Epidermal melanocyte (primary cell): ENCODE data around the gene MBNL1.

ENCODE experiments used
- DNase-seq: peaks from one replicate; pipeline ENCODE4 v3.0.0; 2011; ENCODE audit warnings: low spot score; ENCODE audit not compliant: insufficient read length

The MBNL1 gene

DNA sequence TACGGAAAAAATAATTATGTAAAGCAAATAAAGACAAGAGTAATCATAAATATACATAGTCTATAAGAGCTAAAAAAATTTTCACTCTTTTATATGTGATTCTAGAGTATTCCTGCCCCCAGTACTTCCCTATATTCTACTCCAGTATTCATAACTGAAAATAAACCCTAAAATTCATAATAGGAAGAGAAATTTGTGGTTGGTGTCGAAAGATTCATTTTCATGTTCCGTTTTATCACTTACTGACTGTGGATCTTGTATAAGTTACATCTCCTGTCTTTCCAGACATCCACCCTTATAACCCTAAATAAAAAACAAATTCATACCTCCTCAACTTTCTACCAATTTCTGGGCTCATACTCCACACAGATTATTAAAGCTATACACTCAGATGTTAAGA lies 16.0 kb upstream of the MBNL1 start:
- DNase-seq: no peak

DNA sequence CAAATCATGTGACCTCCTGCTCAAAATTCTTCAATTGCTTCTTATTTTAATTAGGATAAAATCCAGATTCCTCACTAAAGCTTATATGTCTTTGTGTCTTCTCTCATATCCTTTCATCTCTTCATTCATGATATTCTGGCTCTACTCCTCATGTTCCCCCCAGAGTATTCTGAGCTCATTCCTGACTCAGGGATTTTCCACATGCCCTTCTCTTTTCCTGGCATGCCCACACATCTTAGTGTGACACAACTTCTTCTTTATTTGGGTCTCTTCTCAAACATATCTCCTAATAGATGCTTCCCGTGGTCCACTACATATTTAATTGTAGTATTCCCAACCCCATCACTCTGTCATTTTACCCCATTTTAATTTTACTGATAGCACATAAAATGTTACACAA lies 15.2 kb upstream of the MBNL1 start:
- DNase-seq: no peak

DNA sequence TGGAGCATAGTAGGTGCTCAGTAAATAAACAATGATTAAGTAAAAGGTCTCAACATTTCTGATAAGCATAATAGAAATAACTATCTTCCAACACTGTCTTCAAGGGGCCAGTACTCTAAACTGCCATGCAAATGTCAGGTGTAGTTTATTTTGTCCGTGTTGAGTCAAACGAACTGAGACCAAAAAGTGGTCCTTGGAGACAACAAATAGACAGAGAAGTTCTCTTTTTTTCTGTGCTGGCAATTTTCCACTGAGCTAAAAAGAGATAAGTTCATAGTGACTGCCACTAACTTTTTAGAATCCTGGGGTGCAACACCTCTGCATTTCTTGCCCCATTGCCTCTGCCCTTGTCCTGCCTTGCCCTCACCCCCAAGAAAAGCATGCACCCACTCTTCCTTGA lies 14.7 kb upstream of the MBNL1 start:
- DNase-seq: no peak

DNA sequence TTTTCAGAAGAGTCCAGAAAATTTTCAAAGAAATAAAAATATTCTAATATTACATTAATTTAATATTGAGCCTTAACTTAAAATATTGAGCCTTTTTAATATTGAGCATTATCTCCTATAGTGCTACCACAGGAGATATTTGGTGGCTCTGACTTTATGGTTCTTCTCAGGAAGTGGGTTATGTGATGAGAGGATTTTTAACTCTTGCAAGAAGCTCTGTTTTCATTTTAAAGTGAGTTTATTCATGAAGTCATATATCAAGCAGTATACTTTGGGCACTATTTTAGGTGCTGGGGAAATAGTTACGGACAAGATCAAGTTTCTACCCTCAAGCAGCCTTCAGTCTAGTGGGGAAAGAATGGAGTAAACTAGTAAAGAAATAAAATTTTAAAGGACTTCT lies 13.4 kb upstream of the MBNL1 start:
- no peak for DNase-seq

DNA sequence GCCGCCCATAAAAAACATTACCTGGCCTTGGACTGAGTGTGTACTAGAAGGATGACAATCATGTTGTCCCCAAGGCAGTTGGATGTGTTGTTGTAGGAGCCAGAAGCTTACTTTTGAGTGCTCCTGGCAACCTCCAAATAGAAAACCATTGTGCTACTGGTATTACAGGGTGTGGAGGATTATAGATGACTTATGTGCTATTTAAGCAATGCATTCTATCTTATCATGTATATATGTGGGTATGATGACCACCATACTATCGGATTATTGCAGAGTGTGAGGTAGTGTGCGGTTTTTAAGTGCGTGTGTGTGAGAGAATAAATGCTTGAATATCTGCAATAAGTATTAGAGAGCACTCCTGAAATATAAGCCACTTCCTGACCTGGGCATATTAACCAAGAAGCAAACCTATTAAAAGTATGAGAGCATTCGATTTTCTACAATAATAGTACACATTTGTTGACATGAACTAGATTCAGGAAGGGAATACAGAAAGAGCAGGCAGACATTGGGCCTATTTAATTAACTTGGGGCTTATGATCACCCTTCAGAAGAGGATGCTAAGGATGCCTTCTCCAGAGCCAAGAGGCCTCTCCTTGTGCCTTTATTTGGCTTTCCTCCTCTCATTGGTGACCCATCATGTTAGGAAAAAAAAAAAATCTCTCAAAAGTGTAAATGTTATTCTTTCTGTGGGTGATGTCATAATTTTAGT lies 11.7 kb upstream of the MBNL1 start:
- no peak for DNase-seq

DNA sequence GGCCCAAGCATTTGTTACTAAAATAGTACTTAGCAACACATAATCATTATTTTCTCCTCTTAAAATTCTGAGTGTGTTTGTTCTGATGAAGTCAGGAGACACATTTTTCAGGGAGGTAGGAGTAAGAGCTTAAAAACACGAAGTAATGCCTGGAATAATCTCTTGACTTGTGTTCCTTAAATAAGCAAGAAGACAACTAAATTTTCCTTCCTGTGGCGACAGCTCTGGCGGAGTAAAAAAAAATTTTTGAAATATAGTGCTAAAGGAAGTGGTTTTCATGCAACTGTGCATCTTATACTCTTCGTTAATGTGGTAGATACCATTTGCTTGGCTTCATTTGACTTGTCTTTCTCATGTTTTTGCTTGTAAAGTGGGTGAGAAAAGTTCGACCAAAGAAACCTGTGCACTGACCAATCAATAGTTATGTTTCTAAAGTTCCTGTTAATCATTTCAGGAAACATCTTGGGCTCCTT lies 11.1 kb upstream of the MBNL1 start:
- no peak for DNase-seq

DNA sequence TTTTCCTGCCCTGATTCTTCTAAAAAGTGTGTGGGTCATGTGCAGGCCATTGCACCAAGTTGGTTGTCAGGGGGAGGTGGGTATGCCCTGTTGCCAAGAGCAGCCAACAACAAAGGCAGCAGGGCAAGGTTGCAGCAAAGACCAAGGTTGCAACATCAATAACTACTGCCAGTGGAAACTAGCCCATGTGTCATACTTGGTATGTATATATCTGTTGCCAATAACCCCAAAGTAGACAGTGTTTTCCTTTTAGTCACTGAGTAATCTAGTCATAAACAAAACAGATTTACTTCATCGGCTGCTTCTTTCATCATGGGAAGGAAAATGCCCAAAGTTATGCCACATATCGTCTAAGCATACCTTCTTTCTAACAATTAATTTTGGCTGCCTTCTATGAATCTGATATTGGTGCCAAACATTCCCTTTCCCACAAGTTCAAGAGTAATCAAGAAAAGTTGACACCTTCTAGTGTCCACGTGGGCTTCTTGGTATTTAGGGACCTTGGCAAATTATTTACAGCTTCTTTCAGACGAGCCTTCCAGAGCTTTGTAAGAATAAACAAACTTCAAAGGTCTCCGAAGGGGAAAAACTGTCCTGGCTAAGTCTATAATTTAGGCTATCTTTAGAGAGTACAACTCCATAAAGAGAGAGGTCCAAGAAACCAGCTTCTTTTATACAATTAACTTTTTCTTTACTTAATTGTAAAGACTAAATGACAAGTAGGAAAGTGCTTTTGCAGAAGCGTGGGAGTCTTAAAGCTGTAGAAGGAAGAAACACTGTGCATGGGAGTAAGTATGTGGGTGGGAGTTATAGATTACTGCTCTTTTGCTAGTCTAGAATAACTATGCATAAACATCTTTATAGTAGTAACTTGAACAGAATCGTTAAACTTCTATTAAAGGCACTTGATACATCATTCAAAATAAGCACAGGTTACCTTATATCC lies 10.0 kb upstream of the MBNL1 start:
- DNase-seq: peak; percentile 54

DNA sequence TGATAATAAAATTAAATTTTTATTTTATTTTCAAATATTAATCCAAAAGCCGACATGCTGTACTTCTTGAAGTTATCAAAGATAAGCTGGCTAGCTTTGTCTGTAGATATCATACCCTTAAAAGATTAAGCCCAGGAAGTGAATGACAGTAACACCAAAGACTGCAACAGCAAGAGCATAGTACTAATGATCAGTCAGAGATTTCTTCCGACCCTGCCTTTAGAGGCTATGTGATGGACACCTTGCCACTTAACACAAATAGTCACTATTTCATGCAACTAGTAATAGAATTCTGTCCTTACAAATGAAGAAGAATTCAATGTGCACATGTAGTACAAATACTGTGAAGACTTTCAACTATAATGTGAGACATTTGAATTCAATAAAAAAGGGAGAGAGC lies 9.3 kb upstream of the MBNL1 start:
- DNase-seq: no peak

DNA sequence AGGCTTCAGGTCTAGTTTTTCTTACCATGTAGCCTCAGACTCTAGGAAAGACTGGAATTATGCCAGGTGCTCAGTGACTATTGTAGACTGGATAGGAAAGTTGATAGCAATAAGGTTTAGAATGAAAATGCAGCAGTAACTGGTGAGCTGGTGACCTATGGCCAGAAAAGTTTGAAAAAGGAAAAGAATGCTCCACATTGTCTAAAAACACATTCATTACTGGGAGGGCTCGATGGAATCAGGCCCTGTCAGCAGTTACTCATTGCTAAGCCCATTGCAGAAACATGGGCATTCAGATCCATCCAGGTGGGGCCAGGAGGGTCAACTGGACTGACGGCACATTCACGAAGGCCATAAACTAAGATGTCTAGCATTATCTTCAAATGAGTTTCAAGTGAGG lies 8.7 kb upstream of the MBNL1 start:
- DNase-seq: no peak

DNA sequence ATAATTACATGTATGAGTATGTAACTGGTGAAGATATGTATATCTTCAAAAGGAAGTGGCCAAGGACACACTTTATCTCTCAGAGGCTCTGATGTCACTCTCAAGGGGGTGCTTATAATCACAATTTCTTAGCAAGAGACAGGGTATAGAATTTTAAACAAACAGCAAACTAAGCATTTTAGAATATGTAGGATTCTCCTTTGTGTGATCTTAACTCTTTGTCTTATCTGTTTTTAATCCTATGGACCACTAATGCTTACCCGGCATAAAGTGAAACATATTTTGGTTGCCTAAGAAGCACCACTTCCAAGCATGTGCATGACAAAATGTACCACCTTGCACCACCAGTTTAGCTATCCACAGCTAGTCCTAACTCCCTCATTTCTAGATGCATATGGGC lies 8.2 kb upstream of the MBNL1 start:
- no peak for DNase-seq

DNA sequence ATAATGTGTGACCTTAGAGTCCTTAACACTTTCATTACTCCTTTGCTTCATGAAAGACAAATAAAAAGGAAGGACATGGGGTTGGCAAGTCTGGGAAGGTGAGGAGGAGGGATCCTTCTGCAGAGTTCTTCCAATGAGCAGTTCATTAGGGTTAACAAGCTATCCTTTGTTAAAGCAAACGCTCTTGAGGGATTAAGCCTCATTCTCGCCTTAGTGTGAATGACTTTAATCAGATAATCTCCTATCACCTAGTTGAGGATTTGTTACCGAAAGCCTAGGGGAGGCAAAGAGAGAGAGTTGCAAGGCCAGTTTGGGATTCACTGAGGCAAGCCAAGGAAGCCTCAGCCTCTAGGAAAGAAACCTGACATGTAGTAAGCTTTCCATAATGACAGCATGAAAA lies 7.4 kb upstream of the MBNL1 start:
- DNase-seq: no peak

DNA sequence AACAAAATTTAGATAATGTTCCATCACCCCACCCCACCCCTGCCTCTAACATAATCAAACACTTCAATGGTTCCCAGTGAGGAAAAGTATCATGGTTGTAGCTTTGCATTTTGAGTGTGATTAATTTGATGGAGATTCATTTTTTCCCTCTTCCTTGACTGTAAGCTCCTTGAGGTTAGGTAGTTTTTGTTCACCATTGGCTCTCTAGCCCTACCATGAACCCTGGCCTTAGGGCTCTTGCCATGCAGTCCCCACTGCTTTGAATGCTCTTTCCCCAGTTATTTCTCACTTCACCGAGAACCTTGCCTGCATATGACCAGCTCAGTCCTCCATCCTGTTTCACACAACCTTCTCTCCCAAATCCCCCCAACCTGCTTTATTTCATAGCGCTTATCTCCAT lies 5.0 kb upstream of the MBNL1 start:
- no peak for DNase-seq

DNA sequence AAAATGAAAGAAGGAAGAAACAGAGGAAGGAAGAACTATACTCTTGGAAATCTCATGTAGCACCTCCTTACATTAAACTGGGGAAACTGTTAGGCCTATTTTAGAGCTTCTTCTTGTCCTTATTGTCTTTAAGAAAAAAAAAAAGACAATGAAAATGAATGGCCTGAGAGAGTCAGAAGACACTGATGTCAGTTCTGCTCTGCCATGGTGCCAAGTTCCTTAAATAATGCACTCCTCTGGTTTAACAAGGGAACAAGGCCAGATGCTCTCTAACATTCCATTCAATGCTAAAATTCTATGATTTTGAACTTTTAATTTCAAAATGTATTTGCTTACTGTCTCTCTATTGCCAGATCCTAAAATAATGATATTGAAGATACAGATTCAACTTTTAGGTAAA lies 4.4 kb upstream of the MBNL1 start:
- DNase-seq: no peak

DNA sequence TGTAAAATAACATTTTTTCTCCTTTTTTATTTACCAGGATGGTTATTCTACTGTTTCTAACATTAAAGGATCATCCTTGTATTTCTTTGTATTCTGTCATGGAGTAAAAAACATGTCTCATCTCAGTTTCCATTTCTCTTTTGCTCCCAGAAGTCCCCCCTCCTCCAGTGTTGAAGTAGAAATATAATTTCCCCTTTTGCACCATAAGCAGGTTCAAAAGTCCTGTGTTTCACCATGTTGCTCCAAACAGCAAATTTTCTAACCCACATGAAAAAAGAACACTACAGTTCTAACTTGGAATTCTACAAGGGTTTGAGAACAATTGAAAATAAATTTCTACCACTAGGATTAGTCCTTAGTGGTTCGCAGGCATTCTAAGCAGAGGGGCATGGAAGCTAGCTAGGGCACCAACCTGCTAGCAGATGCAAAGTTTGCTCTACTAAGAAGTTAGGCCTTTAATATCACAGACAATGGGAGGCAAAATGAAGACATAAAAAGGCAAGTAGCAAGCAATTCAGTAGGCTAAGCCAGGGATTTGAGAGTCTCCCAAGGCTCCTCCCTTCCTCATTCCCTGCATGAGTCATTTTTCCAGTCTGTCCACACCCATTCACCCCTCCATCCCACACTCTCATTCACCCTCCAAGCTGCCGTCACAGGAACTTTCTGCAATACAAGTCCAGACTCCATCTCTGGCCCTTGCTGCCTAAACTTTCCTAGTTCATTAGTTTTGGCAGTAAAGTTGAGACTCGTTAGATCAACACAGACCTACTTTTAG lies 2.3 kb upstream of the MBNL1 start:
- DNase-seq: no peak

DNA sequence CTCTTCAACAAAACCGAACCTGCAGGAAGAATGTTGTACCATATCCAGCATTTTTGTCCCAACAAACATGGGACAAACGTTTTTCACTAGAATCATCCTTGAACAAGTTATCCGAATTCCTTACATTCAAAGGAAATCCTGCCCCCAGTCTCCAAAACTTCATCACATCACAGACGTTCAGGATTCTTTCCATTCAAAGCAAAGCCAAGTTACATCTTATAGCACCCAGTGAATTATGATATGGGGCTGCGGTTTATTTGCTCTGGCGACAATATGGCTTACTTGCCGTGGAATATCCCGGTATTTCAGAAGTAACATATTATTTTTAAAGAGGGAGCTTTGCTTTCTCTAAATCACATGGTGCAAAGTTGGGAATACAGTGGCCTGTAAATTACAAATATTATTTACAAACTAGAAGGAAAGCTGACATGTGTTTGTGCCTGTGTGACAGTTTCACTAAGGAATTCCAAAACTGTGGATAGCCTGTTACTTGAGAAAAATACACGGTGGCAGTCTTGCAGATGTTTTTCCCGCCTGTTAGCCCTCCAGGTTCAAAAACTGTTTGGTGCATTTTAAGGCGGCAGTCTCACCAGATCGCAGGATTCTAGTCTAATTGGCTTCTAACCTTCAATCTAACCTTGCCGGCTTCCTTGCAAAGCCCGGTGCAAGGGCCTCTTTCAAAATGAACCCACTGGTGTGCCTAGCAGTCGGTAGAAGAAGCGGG lies 736 bp upstream of the MBNL1 start:
- DNase-seq: no peak

DNA sequence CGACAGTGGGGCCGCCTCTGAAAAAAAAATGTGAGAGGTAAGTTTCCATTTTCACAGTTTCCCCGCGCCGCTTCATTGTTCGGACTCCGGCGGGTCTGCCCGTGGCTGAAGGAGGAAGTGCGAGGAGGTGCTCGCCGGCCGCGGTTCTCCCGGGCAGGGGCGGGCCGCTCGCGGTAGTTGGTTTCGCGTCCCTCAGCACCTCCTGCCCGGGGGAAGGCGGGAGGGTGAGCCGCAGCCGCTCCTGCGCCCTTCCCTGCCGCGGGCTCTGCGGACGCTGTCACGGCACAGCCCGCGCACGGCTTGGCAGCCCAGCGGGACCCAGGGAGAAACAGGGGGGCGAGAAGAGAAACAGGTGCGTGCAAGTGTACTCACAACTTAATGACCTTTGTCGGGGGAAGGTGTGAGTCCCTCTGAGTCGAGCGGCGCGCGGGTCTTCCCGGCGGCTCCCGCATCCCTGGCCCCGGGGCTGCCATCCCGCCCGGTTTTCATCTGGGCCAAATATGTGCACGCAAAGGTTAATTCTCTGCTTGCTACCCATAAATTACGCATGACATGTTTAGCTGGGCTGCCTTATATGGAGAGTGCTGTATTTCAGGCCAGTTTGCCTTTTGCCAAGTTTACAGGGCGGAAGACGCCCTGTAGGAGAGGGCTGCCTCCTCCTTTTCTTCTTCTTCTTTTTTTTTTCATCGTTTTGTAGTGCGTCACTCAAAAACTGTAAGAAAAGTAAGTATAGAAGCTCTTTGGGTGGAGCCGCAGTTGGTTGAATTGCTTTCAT lies 514 bp downstream of the MBNL1 start:
- no peak for DNase-seq

DNA sequence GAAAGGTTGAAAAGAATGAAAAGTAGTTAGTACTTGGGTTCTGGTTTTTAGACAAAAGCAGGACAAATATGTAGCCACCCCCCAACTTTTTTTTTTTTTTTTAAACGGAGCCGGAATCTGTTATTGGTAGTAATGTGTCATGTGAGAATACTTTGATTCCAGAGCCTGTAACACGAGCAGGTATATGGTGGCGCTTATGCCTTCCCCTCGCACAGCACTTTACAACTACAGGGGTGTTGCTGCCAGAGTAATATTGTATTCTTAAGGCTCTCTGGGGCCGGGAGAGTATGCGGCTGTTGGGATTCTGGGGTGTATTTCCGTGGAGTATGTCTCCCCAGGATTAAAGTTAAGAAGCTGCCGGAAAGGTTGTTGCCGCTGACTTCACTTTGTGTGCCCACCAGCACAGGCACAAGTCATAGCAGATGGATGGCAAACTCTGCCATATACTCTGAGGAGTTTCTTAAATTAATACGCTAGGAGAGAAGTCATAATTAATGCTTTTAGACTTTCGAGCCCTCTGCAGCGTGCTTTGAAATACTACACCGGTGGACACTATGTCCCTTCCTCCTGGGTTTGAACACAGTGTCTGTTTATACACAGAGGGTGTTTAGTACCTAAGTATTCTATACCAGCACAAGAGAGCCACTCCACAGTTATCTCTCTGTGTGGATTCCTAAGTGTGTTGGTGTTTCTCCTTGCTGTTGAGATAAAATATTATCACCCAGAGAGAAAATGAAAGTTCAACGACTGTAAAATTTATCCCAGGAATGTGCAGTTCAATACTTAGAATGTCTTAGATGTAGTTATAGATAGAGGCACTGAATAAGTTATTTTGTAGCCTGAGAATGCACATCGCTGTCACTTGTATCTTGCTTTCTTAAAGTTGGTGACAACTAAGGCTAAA lies 1.4 kb downstream of the MBNL1 start:
- DNase-seq: no peak

DNA sequence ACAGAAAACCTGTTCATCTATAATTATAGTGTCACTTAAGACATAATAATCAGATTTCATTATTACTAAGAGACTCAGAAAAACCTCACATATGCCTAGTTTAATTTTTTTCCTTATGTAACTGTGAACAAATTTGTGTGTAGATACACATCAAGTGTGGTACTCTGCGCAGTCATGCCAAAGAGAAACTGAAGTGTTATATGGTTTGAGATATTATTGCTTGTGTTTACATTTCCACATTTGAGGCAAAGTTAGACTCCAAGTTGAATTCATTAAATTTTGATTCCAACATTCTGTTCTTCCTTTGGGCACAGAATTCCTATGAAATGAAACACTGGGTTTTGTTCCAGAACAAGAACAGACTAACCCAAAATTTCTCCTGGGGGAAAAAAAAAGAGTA lies 2.2 kb downstream of the MBNL1 start:
- DNase-seq: no peak

DNA sequence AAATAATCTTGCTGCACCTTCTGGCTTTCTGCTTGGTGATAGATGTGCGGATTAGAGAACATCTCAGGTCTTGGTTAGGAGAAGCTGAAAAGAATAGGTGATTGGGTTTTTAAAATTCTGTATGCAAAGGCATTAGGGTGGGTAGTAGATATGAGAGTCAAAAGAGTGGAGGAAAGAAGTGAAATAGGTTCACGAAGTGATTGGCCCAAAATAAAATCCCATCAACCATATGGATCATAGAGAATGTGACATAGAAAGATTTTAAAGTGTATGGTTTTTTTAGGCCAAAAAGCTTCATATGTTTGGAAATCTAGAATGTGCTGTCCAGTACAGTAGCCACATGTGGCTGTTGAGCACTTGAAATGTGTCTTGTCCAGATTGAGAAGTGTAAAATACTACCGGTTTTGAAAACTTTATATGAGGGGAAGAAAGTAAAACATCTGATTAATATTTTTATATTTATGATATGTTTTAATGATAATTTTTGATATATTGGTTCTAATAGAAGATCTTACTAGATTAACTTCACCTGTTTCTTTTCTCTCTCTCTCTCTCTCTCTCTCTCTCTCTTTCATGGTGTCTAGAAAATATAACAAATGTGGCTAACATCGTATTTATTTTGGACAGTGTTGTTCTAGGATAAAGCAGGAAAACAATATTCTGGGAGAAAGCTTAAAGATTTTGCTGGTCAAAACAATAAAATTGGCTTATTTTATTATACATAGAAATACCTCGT lies 2.9 kb downstream of the MBNL1 start:
- no peak for DNase-seq
